ENCODE results near the gene ZNRF3. TPM values are rescaled to one million over a fixed set of nuclear protein-coding genes. Genes with fewer than 3 reads are reported as not detected.

Gene ZNRF3
- total RNA-seq, 4 donors from 2014 or later = 10.4 to 18.0 (median 14.2) TPM

- H3K27ac ChIP-seq = peak overlapping the region in 1 of 3 donors; percentile 26
- WGBS, 2 donors = 72 to 94% methylated on average over 3 of the region's 3 CpGs
- intact Hi-C loops (cut with DNase I) = no loop called here
- no peaks in the 10 kb centered on the region for H3K9me3 ChIP-seq
- H3K36me3 ChIP-seq = no peaks in the 10 kb centered on the region
- H3K4me3 ChIP-seq (replicated peaks in 1 of 3) = no peak overlapping the region
- H3K27me3 ChIP-seq = no peaks in the 10 kb centered on the region
- no peak for DNase-seq
- TF ChIP-seq, protein P1, sequence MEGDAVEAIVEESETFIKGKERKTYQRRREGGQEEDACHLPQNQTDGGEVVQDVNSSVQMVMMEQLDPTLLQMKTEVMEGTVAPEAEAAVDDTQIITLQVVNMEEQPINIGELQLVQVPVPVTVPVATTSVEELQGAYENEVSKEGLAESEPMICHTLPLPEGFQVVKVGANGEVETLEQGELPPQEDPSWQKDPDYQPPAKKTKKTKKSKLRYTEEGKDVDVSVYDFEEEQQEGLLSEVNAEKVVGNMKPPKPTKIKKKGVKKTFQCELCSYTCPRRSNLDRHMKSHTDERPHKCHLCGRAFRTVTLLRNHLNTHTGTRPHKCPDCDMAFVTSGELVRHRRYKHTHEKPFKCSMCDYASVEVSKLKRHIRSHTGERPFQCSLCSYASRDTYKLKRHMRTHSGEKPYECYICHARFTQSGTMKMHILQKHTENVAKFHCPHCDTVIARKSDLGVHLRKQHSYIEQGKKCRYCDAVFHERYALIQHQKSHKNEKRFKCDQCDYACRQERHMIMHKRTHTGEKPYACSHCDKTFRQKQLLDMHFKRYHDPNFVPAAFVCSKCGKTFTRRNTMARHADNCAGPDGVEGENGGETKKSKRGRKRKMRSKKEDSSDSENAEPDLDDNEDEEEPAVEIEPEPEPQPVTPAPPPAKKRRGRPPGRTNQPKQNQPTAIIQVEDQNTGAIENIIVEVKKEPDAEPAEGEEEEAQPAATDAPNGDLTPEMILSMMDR (IDR thresholded peaks at IDR 0.05) = no peak
- TF ChIP-seq POLR2A (IDR thresholded peaks at IDR 0.05) = no peak
- H3K4me1 ChIP-seq = peaks cover 14 to 34% of the 10 kb centered on the region in 2 donors
Observed at GRCh38 chr22:28894807-28895206, 11.4 kb downstream of the ZNRF3 start.

DNA sequence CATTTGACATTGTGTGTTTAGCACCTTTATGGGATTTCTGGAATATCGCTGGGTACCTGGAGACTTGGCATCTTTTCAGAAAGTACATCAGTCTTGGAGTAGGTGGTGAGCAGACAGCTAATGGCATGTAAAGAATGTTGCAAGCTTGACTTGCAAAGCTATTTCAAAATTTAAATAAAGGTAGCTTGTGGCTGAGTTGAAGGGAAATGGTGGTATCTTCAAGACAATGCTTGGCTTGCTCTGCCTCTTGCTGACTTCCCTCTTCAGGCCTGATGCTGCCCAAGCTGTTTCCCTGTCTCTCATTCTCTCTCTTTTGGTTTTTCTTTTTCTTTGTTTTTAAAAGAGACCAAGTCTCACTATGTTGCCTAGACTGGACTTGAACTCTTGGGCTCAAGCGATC lies 13.2 kb downstream of the ZNRF3 start:
- H3K36me3 ChIP-seq = no peaks in the 10 kb centered on the region
- no peak for TF ChIP-seq POLR2A (IDR thresholded peaks at IDR 0.05)
- TF ChIP-seq, protein P1 (IDR thresholded peaks at IDR 0.05) = no peak
- no peak overlapping the region for H3K4me3 ChIP-seq (replicated peaks in 1 of 3)
- no peaks in the 10 kb centered on the region for H3K9me3 ChIP-seq
- intact Hi-C loops (cut with DNase I) = no loop called here
- H3K27me3 ChIP-seq = no peaks in the 10 kb centered on the region
- H3K27ac ChIP-seq = no peak overlapping the region
- H3K4me1 ChIP-seq = peaks cover 8 to 26% of the 10 kb centered on the region in 2 donors
- 79 to 90% methylated on average over 2 of the region's 2 CpGs for WGBS, 2 donors
- no peak for DNase-seq

DNA sequence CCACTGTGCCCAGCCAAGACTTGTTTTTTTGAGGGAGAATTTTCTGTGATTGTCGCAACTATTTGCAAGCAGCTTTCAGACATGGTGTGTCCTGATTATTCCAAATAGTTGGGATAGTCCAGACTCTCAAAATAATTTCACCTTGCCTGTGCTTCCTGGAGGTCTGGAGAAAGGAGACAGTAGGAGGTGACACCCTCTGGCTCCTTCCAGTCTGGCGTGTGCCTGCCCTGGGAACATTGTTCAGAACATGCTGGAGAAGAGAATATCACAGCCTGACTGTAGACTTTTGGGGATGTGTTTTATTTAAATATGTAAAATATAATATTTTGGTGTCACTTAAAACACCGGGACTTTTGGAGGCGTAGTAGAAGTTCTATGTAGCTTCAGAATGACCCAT lies 14.9 kb downstream of the ZNRF3 start:
- WGBS, 2 donors = 92 to 93% methylated on average over 4 of the region's 4 CpGs

DNA sequence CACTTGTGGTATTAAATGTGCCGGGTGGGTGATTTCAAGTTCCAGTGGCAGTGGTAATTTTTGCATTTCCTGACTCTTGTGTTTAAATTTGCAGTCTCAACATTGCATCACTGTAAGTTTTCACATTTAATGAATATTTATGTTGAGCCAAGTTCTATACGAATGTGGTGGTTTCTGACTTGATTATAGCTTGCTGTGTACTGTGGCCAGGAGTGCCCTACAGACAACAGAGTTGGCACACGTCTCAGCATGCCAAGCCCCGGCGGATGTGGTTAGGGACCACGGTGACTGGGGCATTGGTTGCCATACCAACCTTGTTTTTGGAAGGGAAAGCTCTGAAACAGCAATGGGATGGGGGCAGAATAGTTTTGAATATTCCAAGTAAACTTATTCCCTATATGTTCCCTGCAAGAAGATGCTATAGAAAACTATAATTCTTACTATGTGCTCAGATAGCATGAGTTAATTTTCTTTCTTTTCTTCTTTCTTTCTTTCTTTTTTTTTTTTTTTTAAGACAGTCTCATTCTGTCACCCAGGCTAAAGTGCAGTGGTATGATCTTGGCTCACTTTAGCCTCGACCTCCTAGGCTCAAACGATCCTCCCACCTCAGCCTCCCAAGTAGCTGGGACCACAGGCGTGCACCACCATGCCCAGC lies 16.0 kb downstream of the ZNRF3 start:
- WGBS, 2 donors = 73 to 81% methylated on average over 9 of the region's 9 CpGs
- H3K4me3 ChIP-seq (replicated peaks in 1 of 3) = no peak overlapping the region
- peaks cover 15 to 26% of the 10 kb centered on the region in 2 donors for H3K4me1 ChIP-seq
- no peak for DNase-seq
- TF ChIP-seq POLR2A (IDR thresholded peaks at IDR 0.05) = no peak
- TF ChIP-seq, protein P1 (IDR thresholded peaks at IDR 0.05) = no peak
- H3K27ac ChIP-seq = no peak overlapping the region
- H3K9me3 ChIP-seq = no peaks in the 10 kb centered on the region
- H3K36me3 ChIP-seq = no peaks in the 10 kb centered on the region
- intact Hi-C loops (cut with DNase I) = no loop called here
- H3K27me3 ChIP-seq = no peaks in the 10 kb centered on the region

More for the DNA sequence above, 14.9 kb downstream of the ZNRF3 start:
- no peaks in the 10 kb centered on the region for H3K27me3 ChIP-seq
- DNase-seq = no peak
- intact Hi-C loops (cut with DNase I) = no loop called here
- no peaks in the 10 kb centered on the region for H3K9me3 ChIP-seq
- H3K4me1 ChIP-seq = peaks cover 4 to 18% of the 10 kb centered on the region in 2 donors
- H3K27ac ChIP-seq = no peak overlapping the region
- no peaks in the 10 kb centered on the region for H3K36me3 ChIP-seq
- H3K4me3 ChIP-seq (replicated peaks in 1 of 3) = no peak overlapping the region
- TF ChIP-seq, protein P1 (IDR thresholded peaks at IDR 0.05) = no peak
- TF ChIP-seq POLR2A (IDR thresholded peaks at IDR 0.05) = no peak

GRCh38 chr22:28900379-28900925 lies 17.1 kb downstream of the ZNRF3 start:
- Histone ChIP-seq H3K4me1 (peaks cover 27 to 29% of the 10 kb centered on the region in 2 donors), H3K27ac (no peak overlapping the region), H3K9me3 (no peaks in the 10 kb centered on the region), H3K36me3 (no peaks in the 10 kb centered on the region), H3K4me3 (replicated peaks in 1 of 3) (no peak overlapping the region), H3K27me3 (no peaks in the 10 kb centered on the region)
- TF ChIP-seq, protein P1 (IDR thresholded peaks at IDR 0.05) = no peak
- TF ChIP-seq POLR2A (IDR thresholded peaks at IDR 0.05) = no peak
- intact Hi-C loops (cut with DNase I) = no loop called here
- WGBS, 2 donors = 84 to 92% methylated on average over 4 of the region's 4 CpGs
- DNase-seq = no peak
